HEK293 (cell line): ENCODE data around the gene PDZD4.

Source experiments
- CTCF ChIP-seq: fragments of 450-650 bp; formaldehyde crosslinking; IDR thresholded peaks from 2 replicates; pipeline ENCODE4 v1.5.1; 2016; ENCODE audit warnings: missing biosample characterization, missing genetic modification characterization
- HOXA7 ChIP-seq: sonication (generic); formaldehyde crosslinking; IDR thresholded peaks from 2 replicates; pipeline ENCODE4 v1.8.1; 2022; ENCODE audit warnings: missing genetic modification reagents, borderline replicate concordance
- KLF10 ChIP-seq: fragments of 450-650 bp; IDR thresholded peaks from 2 replicates; pipeline ENCODE4 v1.5.1; 2018; ENCODE audit warnings: missing biosample characterization, mild to moderate bottlenecking, missing genetic modification characterization
- MEIS1 ChIP-seq: sonication (generic); formaldehyde crosslinking; IDR thresholded peaks from 2 replicates; pipeline ENCODE4 v1.8.1; 2022; ENCODE audit warnings: missing genetic modification reagents, mild to moderate bottlenecking, borderline replicate concordance
- SETDB1 ChIP-seq: IDR thresholded peaks from one replicate; pipeline ENCODE4 v1.6.1; 2017; ENCODE audit warnings: mild to moderate bottlenecking, low read length, moderate library complexity, mixed read lengths; ENCODE audit not compliant: insufficient read length
- SP3 ChIP-seq: fragments of 450-650 bp; formaldehyde crosslinking; IDR thresholded peaks from 2 replicates; pipeline ENCODE4 v1.5.1; 2016; ENCODE audit warnings: missing biosample characterization, missing genetic modification characterization
- ZBTB20 ChIP-seq: fragments of 450-650 bp; formaldehyde crosslinking; IDR thresholded peaks from 2 replicates; pipeline ENCODE4 v1.5.1; 2016; ENCODE audit warnings: missing biosample characterization, missing genetic modification characterization
- ZNF239 ChIP-seq: fragments of 450-650 bp; formaldehyde crosslinking; IDR thresholded peaks from 2 replicates; pipeline ENCODE4 v1.5.1; 2016; ENCODE audit warnings: missing biosample characterization, missing genetic modification characterization
- ZNF404 ChIP-seq: fragments of 450-650 bp; formaldehyde crosslinking; IDR thresholded peaks from 2 replicates; pipeline ENCODE4 v1.5.1; 2017; ENCODE audit warnings: missing biosample characterization, missing genetic modification characterization
- ZNF558 ChIP-seq: fragments of 450-650 bp; formaldehyde crosslinking; IDR thresholded peaks from 2 replicates; pipeline ENCODE4 v1.5.1; 2016; ENCODE audit warnings: missing biosample characterization, missing genetic modification characterization
- ZNF585B ChIP-seq: fragments of 450-650 bp; formaldehyde crosslinking; IDR thresholded peaks from 2 replicates; pipeline ENCODE4 v1.5.1; 2016; ENCODE audit warnings: missing biosample characterization, missing genetic modification characterization
- ZNF704 ChIP-seq: fragments of 450-650 bp; formaldehyde crosslinking; IDR thresholded peaks from 2 replicates; pipeline ENCODE4 v1.5.1; 2016; ENCODE audit warnings: missing biosample characterization, missing genetic modification characterization

- TF ChIP-seq CTCF (tag by site-specific recombination) (no peak), MEIS1 (CRISPR knock-in tag) (no peak), ZNF704 (tag by site-specific recombination) (no peak), ZBTB20 (no peak), KLF10 (no peak), ZNF239 (tag by site-specific recombination) (no peak), ZNF585B (tag by site-specific recombination) (no peak), HOXA7 (no peak), SETDB1 (no peak), ZNF558 (tag by site-specific recombination) (no peak), SP3 (tag by site-specific recombination) (no peak), ZNF404 (tag by site-specific recombination) (no peak)
These were observed 41.9 kb upstream of the PDZD4 start for GRCh38 chrX:153871946-153872878.
